ENCODE data around the gene ERCC4.

DNA sequence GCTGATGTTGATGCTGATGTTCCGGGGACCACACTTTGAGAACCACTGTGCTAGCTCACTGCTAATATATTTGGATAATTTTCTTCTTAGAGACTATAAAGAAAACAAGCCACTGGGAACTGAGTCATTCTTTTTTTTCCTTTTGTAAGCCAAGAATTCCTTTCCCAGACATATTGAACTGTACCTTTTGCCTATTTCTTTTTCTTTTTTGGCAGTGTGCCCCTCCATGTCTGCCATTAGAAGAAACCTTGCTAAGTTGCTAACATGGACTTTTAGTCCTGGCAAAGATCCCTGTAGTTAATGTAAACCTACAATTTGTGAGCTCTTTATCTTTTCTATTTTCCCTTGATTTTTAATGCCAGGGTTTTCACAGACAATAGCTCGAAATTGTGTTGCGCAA lies 17.3 kb upstream of the ERCC4 start:
- TF ChIP-seq SUZ12 (IDR thresholded peaks at IDR 0.05; ENCODE audit: low read length), result no peak
- TF ChIP-seq, protein P1, sequence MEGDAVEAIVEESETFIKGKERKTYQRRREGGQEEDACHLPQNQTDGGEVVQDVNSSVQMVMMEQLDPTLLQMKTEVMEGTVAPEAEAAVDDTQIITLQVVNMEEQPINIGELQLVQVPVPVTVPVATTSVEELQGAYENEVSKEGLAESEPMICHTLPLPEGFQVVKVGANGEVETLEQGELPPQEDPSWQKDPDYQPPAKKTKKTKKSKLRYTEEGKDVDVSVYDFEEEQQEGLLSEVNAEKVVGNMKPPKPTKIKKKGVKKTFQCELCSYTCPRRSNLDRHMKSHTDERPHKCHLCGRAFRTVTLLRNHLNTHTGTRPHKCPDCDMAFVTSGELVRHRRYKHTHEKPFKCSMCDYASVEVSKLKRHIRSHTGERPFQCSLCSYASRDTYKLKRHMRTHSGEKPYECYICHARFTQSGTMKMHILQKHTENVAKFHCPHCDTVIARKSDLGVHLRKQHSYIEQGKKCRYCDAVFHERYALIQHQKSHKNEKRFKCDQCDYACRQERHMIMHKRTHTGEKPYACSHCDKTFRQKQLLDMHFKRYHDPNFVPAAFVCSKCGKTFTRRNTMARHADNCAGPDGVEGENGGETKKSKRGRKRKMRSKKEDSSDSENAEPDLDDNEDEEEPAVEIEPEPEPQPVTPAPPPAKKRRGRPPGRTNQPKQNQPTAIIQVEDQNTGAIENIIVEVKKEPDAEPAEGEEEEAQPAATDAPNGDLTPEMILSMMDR (IDR thresholded peaks at IDR 0.05; ENCODE audit: control extremely low read depth in 1 of 3, insufficient read depth in 1 of 3, low read depth in 1 of 3, low read length in 3 of 3), result no peak
